Activated T-cell treated with anti-CD3 and anti-CD28 coated beads for 1 hour (primary cell): ENCODE data around the gene SHLD2.
"Not testable (repeated sequence)": the region's sequence is repeated elsewhere in the genome, so short reads cannot be mapped to it uniquely, and the experiment has no call there.

Source experiments
- DNase-seq: peaks from one replicate; pipeline ENCODE4 v3.0.0-alpha.2; 2020; ENCODE audit warnings: low read depth

SHLD2 gene

DNA sequence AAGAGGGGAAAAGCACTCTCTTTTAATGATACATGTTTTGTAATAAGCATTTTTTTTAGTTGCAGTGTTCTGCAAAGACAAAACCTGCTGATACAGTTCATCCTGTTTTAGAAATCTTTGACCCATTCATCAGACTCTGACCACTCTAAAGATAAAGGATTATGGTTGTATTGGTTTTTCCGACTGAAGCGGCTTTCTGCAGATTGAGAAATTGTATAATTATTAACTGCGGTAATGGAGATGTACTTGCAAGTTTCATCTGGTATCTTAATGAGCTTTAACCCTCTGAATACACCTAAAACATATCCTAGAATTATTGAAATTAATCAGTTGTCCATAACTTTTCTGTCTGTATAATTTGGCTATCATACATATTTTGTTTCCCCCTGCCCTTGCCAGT lies 50.6 kb downstream of the SHLD2 start:
- DNase-seq, result not testable (repeated sequence)

DNA sequence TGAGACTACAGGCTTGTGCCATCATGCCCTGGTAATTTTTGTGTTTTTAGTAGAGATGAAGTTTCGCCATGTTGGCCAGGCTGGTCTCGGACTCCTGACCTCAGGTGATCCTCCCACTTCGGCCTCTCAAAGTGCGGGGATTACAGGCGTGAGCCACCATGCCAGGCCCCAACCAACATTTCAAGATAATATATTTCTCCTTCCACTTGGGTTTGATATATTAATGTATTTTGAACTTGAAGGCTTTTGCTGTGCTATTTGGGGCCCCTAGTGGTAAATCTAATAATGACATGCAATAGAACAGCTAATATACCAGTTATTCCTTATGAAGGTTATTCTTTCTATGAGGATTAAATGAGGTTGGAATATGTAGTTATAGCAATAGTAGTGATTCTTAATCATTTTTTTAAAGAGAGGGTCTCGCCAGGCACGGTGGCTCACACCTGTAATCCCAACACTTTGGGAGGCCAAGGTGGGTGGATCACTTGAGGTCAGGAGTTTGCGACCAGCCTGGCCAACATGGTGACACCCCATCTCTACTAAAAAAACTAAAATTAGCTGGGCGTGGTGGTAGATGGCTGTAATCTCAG lies 54.1 kb downstream of the SHLD2 start:
- not testable (repeated sequence) for DNase-seq

DNA sequence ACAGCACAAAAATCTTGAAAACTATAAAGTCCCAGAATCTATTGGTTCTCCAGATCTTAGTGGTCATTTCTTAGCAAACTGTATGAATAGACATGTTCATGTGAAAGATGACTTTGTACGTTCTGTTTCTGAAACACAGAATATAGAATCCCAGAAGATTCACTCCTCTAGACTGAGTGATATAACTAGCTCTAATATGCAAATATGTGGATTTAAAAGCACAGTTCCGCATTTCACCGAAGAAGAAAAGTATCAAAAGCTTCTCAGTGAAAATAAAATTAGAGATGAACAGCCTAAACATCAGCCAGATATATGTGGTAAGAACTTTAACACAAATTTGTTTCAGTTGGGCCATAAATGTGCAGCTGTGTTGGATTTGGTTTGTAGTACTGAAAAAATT lies 56.5 kb downstream of the SHLD2 start:
- DNase-seq, result not testable (repeated sequence)

DNA sequence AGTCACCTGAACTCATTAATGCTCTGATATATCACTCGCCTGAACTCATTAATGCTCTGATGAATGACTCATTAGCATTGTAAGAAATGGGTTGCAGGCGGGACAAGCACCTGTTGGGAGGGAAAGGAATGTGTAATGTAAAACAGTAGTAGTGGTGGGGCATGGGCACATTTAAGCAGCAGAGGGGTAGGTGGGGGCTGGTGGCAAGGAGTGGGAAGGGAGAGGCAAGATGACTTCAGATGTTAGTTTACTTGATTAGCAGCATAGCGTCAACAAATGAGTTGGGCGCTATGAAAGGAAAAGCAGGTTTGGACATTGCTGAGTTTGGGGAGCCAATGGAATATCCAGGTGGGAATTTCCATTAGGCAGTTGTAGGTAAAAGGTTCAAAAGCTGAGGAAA lies 61.8 kb downstream of the SHLD2 start:
- not testable (repeated sequence) for DNase-seq

DNA sequence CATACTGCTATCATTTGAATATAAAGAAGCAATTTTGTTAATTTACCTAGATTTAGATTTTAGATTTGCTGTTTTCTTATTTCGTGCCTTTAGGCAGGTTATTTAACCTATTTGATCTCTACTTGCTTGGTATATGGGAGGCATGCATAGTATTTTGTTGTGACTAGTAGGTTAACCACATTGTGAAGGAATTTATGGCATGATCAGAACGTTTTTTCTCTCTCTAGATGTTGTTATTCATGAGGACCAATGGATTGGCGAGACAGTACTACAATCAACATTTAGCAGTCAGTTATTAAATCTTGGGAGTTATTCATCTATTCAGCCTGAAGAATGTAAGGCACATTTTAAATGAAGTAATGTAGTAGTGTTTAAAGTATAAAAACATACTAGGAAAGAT lies 62.8 kb downstream of the SHLD2 start:
- not testable (repeated sequence) for DNase-seq

DNA sequence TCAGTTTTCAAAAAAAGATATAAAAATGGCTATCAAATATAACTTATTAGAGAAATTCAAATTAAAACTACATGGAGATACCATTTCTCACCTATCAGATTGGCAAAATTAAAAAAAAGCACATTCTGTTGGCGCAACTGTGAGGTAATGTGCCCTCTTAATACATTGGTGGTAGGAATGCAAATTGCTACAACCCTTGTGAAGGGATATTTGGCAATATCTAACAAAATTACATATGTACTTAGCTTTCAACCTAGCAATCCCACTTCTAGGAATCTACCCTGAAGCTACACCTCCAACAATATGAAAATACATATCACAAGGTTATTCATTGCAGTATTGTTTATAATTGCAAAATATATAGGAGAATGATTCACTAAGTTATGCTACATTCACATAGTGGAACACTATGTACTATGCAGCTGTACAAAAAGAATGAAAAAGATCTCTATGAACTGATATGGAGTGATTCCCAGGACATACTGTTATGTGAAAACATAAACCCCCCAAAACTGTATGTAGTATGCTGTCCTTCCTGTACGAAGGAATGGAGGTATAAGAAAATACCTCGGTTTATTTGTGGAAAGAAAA lies 67.8 kb downstream of the SHLD2 start:
- not testable (repeated sequence) for DNase-seq

DNA sequence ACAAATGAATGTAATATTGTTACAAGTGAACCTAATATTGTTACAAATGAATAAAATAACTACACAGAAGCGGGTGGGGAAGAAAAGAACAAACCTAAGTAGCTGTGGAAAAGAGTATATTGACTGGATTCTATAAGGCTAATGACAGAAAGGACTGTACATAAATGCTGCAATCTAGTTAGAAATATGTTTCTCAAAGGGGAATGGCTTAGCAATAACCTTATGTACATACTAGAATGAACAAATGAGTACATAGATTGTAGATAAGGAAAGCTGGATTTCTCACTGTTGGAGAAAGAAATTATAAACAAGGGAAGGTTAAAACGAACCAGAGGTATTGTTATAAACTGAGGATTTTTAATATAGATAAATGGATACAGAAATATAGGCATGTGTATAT lies 68.4 kb downstream of the SHLD2 start:
- DNase-seq, result not testable (repeated sequence)

DNA sequence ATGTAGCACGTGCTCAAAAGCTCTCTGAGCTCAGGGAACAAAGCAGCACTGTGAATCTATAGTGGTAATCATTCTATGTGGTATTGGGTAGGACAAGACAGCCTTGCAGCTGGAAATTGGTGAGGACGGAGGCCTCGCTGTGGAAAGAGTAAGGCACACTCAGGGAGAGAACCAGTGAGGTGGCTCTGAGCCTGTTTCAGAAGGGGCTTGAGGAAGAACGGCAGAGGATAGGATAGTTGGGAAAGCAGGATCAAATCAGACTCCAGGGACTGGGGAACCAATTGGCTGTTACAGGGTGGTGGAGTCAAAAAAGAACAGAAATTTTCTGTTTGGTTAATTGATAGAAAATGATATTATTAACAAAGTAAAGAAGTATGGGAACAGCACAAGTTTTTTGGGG lies 74.9 kb downstream of the SHLD2 start:
- DNase-seq, result not testable (repeated sequence)

DNA sequence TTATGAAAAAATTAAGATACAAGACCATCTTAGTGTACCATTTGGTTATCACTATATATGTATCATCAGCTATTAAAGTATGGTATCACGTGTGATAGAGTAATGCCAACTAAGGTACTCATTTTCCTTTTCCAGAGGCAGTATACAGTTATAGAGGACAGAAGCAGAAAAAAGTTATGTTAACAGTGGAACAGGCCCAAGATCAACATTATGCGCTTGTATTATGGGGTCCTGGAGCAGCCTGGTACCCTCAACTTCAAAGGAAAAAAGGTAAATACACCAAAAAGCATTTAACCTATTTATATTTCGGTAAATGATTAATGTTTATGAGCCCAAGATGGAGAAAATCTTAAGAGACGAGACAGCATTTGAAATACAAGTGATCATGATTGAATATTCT lies 75.7 kb downstream of the SHLD2 start:
- DNase-seq, result not testable (repeated sequence)

DNA sequence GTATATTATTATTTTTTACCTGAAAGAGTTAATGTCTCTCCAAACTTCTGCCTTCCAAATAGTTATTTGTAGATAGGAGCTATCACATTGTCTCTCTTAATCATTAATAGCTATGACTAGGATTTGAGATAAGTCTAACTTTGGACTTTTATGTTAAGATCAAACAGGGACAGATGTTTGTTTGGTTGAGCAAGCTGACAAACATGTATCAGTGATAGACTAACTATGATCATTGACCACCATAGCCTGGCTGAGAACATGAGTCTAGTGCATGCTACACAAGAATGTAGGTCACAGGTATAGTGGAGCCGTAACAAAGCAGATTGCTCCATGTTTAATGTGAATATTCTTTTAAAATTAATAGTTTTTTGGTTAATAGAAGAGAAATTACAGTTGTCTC lies 76.7 kb downstream of the SHLD2 start:
- DNase-seq, result not testable (repeated sequence)

DNA sequence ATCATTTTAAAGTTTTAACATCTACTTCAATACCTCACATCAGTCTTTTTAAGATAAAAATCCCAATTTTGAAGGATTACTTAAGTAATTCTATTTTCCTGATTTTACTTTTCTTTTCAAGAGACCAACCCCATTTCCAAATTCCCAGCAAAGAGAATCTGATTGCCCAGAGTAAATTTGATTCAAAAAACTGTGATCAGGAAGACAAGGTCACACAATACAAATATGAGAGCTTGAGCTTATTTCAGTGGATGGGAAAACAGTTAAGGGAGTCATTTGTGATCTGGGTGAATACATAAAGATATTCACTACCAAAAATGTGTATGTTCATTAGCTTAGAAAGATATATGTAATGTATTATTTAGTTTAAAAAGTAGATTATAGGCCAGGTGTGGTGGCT lies 77.2 kb downstream of the SHLD2 start:
- not testable (repeated sequence) for DNase-seq

DNA sequence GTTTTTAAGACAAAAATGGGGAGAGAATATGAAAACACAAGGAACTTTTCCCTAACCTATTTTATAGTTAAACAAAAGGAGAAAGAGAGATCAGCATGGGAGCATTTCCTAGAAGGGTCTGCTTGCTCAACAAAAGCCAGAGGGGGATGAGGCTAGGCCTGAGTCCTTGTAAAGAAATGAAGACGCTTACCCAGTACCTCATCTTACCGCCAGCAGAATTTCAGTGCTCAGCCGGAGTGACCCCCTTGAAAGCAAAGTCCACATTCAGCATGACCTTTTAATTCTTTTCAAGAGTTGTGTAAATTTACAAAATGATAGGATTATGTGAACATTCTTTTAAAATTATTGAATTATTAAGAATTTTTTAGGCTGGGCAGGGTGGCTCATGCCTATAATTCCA lies 82.6 kb downstream of the SHLD2 start:
- DNase-seq, result not testable (repeated sequence)

DNA sequence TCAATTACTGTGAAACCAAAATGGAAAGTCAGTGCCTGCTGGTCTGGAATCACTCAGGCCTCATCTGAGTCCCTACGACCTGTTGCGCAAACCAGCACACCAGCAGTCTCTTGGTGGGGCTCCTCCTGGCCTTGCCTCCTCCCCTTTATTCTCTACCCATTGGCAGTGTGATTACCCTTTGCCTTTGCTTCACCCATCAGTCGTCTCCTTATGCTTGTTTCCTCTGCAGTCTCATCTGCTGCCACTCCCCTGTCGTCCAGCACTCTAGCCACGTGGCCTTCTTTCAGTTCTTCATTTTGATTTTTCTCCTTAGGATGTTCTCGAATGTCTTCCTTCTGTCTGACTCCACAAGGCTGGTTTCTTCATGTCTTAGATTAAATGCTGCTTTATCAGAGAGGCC lies 89.4 kb downstream of the SHLD2 start:
- DNase-seq, result not testable (repeated sequence)

DNA sequence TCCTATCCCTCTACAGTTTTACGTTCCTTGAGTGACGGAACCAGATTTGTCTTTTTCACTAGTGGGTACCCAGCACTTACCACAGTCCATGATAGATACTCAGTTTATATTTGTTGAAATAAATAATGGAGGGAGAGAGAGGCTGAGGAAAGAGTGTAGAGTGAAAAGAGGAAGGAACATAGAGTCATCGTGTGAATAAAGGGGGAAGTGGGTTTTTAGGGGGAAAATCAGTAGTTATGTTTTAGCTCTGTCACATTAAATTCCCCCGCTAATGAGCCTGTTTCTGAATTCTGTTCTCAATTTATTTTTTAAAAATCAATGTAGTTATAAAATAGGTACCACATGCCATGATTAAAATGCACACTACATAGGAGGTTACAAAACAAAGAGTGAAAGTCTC lies 91.0 kb downstream of the SHLD2 start:
- not testable (repeated sequence) for DNase-seq

DNA sequence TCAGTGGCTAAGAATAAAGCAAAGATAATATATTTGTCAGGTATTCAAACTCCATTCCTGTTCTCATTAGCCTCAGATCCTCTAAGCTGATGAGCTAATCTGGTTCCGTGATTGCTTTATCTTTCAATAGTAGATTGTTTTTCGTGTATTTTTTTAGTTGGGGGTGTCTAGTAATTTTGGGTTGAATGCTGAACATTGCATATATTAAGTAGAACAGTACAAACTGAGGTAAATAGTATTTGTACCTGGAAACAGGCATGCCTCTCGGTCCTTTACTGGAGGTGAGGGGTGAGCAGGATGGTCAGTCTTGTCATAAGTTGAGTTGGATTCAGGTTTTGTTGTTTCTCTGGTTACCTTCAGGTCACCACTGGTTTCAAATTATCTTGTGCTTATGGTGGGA lies 92.6 kb downstream of the SHLD2 start:
- not testable (repeated sequence) for DNase-seq

DNA sequence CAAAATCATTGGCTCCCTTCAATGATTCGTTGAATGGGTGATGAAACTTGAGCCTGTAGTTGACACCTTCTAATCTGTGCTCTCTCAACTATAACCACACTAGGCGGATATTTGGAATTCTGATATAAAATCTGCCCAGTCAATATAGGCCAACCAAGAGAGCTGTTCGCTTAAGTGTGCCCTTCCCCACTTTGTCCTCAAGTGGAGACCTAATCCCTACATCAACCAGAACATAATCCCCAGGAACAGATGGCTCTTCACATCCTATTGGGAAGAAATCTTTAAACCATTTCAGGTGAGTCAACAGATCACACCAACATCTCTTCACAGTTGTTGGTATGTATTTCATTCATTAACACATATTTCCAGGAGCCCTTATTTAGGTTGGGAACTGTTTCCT lies 96.8 kb downstream of the SHLD2 start:
- not testable (repeated sequence) for DNase-seq

DNA sequence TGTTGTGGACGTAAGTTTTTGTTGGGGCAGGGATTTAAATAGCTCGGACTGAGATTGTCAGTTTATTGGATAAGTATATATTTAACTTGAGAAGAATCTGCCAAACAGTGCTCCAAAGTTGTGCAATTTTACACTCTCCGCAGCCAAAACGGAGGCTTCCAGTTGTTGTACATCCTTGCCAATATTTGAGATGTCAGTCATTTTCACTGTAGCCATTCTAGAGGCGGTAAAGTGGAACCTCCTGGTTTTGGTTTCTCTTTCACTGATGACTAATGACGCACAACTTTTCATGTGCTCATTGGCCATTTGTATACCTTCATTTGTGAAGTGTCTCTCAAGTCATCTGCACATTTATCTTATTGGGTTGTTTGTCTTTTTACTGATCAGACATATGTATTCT lies 105.9 kb downstream of the SHLD2 start:
- DNase-seq, result not testable (repeated sequence)

DNA sequence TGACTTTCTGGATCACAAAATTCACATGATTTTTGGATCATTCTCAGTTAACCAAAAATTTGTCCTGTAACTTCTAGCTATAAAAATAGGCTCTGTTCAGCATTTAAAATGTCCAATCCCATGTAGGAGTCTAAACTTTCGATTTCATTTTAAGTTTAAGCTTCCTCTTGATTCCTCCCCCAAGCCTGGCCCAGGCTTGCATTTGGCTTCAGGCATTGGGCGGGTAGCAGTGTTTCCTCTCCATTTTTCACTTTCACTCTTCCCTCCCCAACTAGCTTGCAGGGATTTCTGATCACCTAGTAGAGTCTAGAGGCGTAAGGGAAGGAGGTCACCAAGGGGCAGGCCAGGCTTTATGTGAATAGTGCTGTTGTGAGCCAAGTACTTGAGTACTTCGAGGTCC lies 109.8 kb downstream of the SHLD2 start:
- not testable (repeated sequence) for DNase-seq

DNA sequence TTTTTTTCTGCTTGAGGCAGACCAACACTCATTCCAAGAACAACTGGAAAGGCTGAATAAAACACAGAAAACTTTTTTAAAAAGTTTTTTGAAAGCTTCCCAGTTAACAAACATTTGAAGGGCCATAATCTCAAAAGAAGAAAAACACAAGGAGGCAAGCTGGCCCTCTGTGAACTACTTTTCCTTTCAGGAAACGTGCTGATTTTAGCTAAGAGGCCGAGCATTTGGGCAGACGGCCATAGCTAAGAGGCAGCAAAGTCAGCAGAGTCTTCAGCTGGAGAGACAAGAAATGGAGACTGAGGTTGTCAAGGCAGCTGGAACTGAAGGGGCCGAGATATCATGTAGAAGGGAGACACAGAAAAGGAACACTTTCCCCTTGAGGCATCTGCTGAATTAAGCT lies 111.9 kb downstream of the SHLD2 start:
- not testable (repeated sequence) for DNase-seq

DNA sequence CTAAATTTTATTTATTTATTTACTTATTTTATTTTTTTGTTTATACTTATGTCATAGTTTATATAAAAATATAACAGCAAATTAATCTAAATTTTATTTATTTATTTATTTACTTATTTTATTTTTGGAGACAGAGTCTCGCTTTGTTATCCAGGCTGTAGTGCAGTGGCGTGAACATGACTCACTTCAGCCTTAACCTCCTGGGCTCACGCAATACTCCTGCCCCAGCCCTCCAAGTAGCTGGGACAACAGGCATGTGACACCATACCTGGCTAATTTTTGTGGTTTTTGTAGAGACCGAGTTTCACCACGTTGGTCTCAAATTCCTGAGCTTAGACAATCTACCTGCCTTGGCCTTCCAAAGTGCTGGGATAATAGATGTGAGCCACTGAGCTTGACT lies 115.3 kb downstream of the SHLD2 start:
- not testable (repeated sequence) for DNase-seq

DNA sequence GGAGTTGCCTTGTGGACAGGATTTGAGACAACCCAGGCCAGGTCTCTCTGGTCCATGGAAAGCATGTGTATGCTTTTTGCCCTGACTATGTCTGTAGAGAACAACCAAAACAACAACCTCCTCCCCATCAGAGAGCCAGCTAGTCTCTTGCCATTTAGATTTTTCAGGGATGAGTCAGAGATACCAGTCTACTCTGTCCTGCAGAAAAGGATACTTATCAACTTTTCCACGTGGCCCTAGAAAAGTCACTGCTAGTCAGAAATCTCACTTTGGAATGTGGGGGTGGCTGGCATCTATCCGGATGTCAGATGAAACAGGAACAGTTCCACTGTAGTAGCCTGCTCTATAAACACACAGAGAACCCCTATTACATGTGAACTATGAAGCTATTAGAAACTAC lies 116.8 kb downstream of the SHLD2 start:
- DNase-seq, result not testable (repeated sequence)

DNA sequence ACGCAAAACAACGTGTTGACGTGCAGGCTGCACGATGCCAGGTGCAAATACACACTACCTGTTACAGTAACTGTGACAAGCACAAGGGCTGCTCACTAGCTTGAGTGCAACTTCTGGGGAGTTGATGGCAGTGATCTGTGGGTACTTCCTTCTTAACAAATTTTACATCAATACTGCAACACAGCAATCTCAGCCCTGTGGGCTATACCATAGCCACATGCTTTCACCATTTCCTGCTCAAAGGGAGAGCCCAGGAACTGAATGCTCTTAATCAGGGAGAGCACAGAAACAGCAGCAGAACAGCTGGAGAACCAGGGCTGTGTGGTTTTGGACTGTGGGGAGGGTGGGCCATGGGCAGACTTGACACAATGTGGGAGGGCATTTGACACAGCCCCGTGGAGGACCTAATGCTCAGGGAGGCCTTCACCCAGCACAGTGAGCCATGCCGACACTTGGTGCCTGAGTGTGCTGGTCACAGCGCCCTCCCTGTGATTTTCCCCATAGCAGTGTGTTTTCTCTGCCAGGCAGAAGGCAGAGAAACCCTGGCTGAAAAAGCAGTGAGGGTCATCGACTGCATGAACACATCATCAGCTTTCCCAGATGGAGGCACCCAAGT lies 118.3 kb downstream of the SHLD2 start:
- DNase-seq, result not testable (repeated sequence)

DNA sequence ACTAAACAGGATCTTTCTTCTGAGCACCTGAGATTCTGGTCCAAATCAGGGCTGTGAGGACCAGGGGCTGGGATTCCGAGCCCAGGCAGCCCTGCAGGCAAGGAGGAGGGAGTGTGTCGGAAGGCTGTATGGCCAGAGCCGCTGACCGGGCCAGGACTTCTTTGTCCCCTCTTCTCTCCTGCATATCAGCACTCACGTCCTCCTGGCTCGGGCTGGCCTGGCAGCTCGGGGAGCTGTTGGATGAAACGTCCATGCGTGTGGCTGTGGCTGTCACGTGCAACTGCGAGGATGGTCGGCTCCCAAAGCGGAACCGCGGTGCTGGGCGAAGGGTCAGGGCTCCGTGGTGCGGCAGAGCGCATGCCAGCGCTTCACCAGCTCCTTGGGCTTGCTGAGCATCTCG lies 118.8 kb downstream of the SHLD2 start:
- DNase-seq, result not testable (repeated sequence)

DNA sequence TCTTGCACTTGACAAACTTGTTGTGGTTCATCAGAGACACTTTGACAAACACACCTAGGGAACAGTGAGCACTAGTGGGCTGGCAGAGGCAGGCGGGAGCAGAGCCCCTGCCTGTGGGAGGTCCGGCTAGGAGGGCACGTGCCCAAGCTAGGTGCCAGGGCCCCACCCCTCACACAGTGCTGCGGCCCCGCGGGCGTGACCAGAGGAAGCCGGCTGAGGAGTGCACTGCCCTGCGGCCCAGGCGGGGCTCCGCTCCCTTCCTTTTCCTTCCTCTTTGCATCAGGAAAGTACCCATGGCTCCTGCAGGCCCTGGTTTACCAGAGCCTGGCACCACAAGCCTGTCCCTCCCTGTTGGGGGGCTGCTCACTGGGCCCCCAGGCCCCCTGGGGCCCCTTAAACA lies 121.1 kb downstream of the SHLD2 start:
- DNase-seq, result not testable (repeated sequence)
